K562 (cell line): Measurements from ENCODE around the gene SCYL1. TPM values are rescaled to one million over a fixed set of nuclear protein-coding genes. Genes with fewer than 3 reads are reported as not detected.

ENCODE experiments used
- HDAC1 ChIP-seq, 2 experiments: fragments of 450-650 bp; IDR thresholded peaks; 2 replicates each; pipeline ENCODE4 v1.6.1; 2016 to 2017; ENCODE audit warnings: inconsistent platforms in 1 of 2, mild to moderate bottlenecking in 1 of 2, moderate library complexity in 1 of 2
- HMGN3 ChIP-seq: IDR thresholded peaks from 2 replicates; pipeline ENCODE4 v1.6.1; 2011; ENCODE audit warnings: borderline replicate concordance, low read depth, mild to moderate bottlenecking, mixed read lengths, low read length; ENCODE audit not compliant: insufficient read length; ENCODE audit errors: extremely low read depth
- HNRNPL ChIP-seq: fragments of 200-400 bp; formaldehyde crosslinking; IDR thresholded peaks from 2 replicates; pipeline ENCODE4 v1.6.1; 2017; ENCODE audit warnings: low read depth, mild to moderate bottlenecking, low read length
- KAT7 ChIP-seq: sonication (generic); formaldehyde crosslinking; IDR thresholded peaks from 2 replicates; pipeline ENCODE4 v1.8.0; 2022; ENCODE audit warnings: missing genetic modification reagents, mild to moderate bottlenecking, borderline replicate concordance
- RBBP5 ChIP-seq: fragments of 200-600 bp; sonication (generic); IDR thresholded peaks from 2 replicates; pipeline ENCODE4 v1.6.1; 2012; ENCODE audit warnings: borderline replicate concordance, mild to moderate bottlenecking, low read length, control low read depth, inconsistent platforms; ENCODE audit not compliant: insufficient read depth, poor library complexity, severe bottlenecking
- TAF7 ChIP-seq: fragments of 450-650 bp; IDR thresholded peaks from 2 replicates; pipeline ENCODE4 v1.6.1; 2016; ENCODE audit warnings: missing genetic modification characterization, missing compliant biosample characterization
- TSC22D4 ChIP-seq: fragments of 450-650 bp; IDR thresholded peaks from 2 replicates; pipeline ENCODE4 v1.6.1; 2016; ENCODE audit warnings: missing genetic modification characterization, missing biosample characterization, control low read depth
- U2AF2 ChIP-seq: fragments of 200-400 bp; formaldehyde crosslinking; optimal IDR thresholded peaks from 2 replicates; pipeline ENCODE3; 2017; ENCODE audit warnings: low read depth, mild to moderate bottlenecking, low read length
- ZNF384 ChIP-seq: IDR thresholded peaks from 2 replicates; pipeline ENCODE4 v1.6.1; 2012; ENCODE audit warnings: low read depth, low read length, improper control_type of control experiment
- ZNF717 ChIP-seq: fragments of 250-450 bp; sonication (Bioruptor Pico); IDR thresholded peaks from 2 replicates; pipeline ENCODE4 v1.5.0; 2021
- polyA plus RNA-seq, 8 experiments: library from polyadenylated mRNA; depleted of rRNA in 4 of 8; stranded (reverse) in 5 of 8; unstranded in 3 of 8; fragments of >200 nt; fragmentation: Nextera tagmentation in 2 of 8; fragmentation: Illumina TruSeq in 1 of 8; extraction: Ambion mirVana in 2 of 8; extraction: Trizol in 1 of 8; gene quantifications; 2 replicates each; pipeline versions ENCODE4 v1.2.1 to v1.2.3, GENCODE V29; 2011 to 2014; ENCODE audit warnings: inconsistent platforms in 1 of 8, missing spikeins in 1 of 8
- total RNA-seq, 7 experiments: library from RNA; depleted of rRNA in 6 of 7; stranded (reverse); fragments of >200 nt in 6 of 7; fragmentation: Illumina TruSeq in 2 of 7; extraction: Trizol in 2 of 7; gene quantifications; 2 replicates each; pipeline versions ENCODE4 v1.2.1 to v1.2.3, GENCODE V29; 2011 to 2021; ENCODE audit warnings: low replicate concordance in 1 of 7
- TF ChIP-seq, protein P1 (sequence below): fragments of 250-450 bp; sonication (Bioruptor Pico); IDR thresholded peaks from 2 replicates; pipeline ENCODE4 v1.5.1; 2021; ENCODE audit warnings: mild to moderate bottlenecking
- TF ChIP-seq, protein P2 (sequence below): sonication (generic); formaldehyde crosslinking; IDR thresholded peaks from 2 replicates; pipeline ENCODE4 v1.8.1; 2023; ENCODE audit warnings: mild to moderate bottlenecking, missing genetic modification reagents
- TF ChIP-seq, protein P3 (sequence below): IDR thresholded peaks from 2 replicates; pipeline ENCODE4 v1.6.1; 2014; ENCODE audit warnings: antibody characterized with exemption

The SCYL1 gene
- total and polyA plus RNA-seq, 9 of the 15 experiments (the other 6 are each of a cell fraction or from before 2014, with no cell fraction given): 1.9 to 145 (median 57.6) TPM

DNA sequence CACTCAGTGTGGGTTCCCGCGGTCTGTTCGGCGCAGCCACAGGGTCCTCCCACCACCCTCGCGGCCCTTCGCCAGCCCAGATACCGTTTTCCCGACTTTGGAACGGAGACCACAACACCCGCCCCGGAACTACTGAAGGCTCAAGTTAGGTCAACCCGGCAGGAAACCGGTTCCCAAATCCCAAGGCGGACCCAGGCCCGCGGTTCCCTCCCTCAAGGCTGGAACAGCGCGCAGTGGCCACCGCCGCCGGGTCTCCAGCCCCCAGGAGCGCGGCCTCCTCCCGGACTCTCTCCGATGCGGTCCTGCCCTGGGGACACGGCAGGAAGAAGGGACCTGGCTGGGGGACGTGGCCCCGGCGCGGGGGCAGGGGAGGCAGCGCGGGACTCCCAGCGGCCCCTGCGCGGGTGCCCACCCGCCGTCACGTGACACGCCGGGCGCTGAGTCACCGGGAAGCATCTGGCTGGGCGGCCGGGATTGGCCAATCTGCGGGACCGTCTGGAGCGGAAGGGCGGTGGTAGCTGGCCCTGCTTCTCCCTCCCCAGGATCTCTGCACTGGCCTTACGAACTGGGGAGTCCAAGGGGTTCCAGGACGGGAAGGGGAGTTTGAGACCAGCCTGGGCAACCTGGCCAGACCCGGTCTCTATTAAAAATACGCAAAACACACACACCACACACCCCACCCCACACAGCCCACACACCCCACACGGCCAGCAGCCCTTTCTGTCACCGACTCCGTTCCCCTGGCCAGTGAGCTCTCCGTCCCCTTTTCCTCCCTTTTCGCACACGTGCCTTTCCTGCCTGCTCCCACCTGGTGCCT is 47.5 kb upstream of the SCYL1 start (continued):
- TF ChIP-seq KAT7 (CRISPR knock-in tag) (no peak), HMGN3 (peak; percentile 99), TAF7 (peak; percentile 13; the same call in 1 of the 2 replicates), HDAC1 (IDR thresholded peaks at IDR 0.05) (peak in 1 of 2 experiments; percentile 80; a peak in 2 of 4 replicates), ZNF384 (no peak), RBBP5 (peak; percentile 82), HNRNPL (peak; percentile 97), ZNF717 (CRISPR knock-in tag) (no peak), TSC22D4 (tag) (no peak), U2AF2 (no peak)
- TF ChIP-seq, protein P1, sequence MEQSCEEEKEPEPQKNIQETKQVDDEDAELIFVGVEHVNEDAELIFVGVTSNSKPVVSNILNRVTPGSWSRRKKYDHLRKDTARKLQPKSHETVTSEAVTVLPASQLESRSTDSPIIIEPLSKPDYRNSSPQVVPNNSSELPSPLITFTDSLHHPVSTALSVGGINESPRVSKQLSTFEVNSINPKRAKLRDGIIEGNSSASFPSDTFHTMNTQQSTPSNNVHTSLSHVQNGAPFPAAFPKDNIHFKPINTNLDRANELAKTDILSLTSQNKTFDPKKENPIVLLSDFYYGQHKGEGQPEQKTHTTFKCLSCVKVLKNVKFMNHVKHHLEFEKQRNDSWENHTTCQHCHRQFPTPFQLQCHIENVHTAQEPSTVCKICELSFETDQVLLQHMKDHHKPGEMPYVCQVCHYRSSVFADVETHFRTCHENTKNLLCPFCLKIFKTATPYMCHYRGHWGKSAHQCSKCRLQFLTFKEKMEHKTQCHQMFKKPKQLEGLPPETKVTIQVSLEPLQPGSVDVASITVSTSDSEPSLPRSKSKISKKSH: 0 out of 2 replicates have a peak, but pooled peaks have one; percentile 6
- TF ChIP-seq, protein P2, sequence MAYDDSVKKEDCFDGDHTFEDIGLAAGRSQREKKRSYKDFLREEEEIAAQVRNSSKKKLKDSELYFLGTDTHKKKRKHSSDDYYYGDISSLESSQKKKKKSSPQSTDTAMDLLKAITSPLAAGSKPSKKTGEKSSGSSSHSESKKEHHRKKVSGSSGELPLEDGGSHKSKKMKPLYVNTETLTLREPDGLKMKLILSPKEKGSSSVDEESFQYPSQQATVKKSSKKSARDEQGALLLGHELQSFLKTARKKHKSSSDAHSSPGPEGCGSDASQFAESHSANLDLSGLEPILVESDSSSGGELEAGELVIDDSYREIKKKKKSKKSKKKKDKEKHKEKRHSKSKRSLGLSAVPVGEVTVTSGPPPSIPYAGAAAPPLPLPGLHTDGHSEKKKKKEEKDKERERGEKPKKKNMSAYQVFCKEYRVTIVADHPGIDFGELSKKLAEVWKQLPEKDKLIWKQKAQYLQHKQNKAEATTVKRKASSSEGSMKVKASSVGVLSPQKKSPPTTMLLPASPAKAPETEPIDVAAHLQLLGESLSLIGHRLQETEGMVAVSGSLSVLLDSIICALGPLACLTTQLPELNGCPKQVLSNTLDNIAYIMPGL (CRISPR knock-in tag): 0 out of 2 replicates have a peak, but pooled peaks have one; percentile 29
- TF ChIP-seq, protein P3, sequence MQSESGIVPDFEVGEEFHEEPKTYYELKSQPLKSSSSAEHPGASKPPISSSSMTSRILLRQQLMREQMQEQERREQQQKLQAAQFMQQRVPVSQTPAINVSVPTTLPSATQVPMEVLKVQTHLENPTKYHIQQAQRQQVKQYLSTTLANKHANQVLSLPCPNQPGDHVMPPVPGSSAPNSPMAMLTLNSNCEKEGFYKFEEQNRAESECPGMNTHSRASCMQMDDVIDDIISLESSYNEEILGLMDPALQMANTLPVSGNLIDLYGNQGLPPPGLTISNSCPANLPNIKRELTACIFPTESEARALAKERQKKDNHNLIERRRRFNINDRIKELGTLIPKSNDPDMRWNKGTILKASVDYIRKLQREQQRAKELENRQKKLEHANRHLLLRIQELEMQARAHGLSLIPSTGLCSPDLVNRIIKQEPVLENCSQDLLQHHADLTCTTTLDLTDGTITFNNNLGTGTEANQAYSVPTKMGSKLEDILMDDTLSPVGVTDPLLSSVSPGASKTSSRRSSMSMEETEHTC: peak; percentile 83; the same call in 1 of the 2 replicates
